GM12864 (cell line): ENCODE measurements around the gene SFXN4.
"Not testable (repeated sequence)": the region's sequence is repeated elsewhere in the genome, so short reads cannot be mapped to it uniquely, and the experiment has no call there.

Experiments used
- DNase-seq: peaks from one replicate; pipeline ENCODE4 v3.0.0-alpha.2; 2011; ENCODE audit warnings: low read depth
- H3K4me3 ChIP-seq: 2 replicates; pipeline ENCODE4 v1.5.1; 2011; ENCODE audit warnings: mild to moderate bottlenecking, low read depth, low read length, control low read depth
- TF ChIP-seq, protein P1 (sequence below): IDR thresholded peaks from 2 replicates; pipeline ENCODE4 v1.5.1; 2011; ENCODE audit warnings: low read depth, mild to moderate bottlenecking, moderate library complexity, low read length, control low read depth, inconsistent platforms; ENCODE audit errors: missing control alignments

SFXN4 gene

DNA sequence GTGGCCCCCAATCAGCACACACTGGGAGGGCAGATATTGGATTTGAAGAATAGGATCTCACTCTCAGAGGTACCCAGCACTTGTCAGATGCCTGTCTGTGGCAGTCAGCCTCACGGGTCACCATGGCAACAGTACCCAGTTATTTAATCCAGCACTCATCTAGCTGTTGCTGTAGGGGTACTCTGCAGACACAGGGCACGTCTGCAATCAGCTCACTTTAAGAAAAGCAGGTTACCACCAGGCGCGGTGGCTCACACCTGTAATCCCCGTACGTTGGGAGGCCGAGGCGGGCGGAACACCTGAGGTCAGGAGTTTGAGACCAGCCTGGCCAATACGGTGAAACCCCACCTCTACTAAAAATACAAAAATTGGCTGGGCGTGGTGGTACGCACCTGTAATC, 11.9 kb downstream of the SFXN4 start:
- TF ChIP-seq, protein P1, sequence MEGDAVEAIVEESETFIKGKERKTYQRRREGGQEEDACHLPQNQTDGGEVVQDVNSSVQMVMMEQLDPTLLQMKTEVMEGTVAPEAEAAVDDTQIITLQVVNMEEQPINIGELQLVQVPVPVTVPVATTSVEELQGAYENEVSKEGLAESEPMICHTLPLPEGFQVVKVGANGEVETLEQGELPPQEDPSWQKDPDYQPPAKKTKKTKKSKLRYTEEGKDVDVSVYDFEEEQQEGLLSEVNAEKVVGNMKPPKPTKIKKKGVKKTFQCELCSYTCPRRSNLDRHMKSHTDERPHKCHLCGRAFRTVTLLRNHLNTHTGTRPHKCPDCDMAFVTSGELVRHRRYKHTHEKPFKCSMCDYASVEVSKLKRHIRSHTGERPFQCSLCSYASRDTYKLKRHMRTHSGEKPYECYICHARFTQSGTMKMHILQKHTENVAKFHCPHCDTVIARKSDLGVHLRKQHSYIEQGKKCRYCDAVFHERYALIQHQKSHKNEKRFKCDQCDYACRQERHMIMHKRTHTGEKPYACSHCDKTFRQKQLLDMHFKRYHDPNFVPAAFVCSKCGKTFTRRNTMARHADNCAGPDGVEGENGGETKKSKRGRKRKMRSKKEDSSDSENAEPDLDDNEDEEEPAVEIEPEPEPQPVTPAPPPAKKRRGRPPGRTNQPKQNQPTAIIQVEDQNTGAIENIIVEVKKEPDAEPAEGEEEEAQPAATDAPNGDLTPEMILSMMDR: no peak
- DNase-seq: no peak
- no peak overlapping the region for H3K4me3 ChIP-seq

DNA sequence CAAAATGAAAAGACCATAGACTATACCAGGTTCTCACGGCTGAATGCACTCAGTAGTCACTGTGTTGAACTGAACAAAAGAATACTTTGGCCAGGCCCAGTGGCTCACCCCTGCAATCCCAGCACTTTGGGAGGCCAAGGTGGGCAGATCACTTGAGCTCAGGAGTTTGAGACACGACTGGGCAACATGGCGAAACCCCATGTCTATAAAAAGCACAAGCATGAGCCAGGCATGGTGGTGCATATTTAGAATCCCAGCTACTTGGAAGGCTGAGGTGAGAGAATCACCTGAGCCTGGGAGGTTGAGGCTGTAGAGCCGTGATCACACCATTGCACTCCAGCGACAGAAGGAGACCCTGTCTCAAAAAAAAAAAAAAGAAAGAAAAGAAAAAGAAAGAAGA, 12.5 kb downstream of the SFXN4 start:
- TF ChIP-seq, protein P1: no peak
- DNase-seq: no peak
- no peak overlapping the region for H3K4me3 ChIP-seq

DNA sequence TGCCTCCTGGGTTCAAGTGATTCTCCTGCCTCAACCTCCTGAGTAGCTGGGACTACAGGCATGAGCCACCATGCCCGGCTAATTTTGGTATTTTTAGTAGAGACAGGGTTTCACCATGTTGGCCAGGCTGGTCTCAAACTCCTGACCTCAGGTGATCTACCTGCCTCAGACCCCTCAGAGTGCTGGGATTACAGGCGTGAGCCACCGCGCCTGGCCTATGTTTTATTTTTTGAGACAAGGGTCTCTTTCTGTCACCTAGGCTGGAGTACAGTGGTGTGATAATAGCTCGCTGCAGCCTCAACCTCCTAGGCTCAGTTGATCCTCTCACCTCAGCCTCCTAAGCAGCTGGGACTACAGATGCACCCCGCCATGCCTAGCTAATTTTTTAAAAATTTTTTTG, 13.9 kb downstream of the SFXN4 start:
- DNase-seq, H3K4me3 ChIP-seq: not testable (repeated sequence)

DNA sequence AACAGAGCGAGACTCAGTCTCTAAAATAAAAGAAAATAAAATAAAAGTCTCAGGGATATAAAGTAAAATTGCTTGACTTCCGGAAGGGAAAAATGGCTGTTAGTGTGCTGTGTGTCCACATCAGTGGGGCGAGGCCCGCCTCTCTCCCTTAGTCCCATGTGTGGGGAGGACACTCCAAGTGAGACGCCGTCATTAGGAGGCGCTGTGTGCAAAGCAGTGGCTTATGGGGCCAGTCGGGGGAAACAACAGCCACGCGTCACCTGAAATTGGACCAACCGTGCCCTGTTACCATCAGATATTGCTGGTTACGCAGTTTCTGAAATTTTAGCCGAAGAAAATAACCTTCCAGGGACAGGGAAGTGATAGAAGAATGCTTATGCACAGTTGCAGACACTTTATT, 15.8 kb downstream of the SFXN4 start:
- DNase-seq: no peak
- no peak overlapping the region for H3K4me3 ChIP-seq
- TF ChIP-seq, protein P1: no peak

DNA sequence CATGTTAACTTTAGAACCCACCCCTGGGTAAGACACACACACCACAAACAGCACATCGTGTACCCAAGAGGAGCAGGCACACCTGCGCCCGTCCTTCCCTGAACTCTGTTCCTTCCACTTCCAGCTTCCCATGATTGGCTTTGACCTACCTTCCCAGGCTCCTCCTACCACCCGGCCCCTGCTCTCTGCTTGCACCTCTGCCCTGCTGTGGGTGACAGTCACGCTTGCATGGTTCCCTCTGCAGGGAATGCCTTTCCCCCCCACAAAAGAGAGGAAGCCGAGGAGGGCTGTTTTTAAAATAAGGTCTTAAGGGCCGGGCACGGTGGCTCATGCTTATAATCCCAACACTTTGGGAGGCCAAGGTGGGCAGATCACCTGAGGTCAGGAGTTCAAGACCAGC, 16.4 kb downstream of the SFXN4 start:
- H3K4me3 ChIP-seq: no peak overlapping the region
- TF ChIP-seq, protein P1: no peak
- no peak for DNase-seq

DNA sequence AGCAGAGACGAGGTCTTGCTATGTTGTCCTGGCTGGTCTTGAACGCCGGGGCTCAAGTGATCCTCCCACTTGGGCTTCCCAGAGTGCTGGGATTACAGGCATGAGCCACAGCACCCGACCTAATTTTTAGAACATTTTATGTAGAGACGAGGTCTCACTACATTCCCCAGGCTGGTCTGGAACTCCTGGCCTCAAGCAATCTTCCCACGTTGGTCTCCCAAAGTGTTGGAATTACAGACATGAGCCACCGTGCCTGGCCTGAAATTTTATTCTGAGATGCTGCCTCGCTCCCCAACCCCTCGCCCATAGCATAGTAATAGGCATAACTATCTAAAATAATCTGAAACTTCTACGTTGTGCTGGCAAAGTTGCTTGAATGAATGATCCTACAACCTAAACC, 21.9 kb downstream of the SFXN4 start:
- TF ChIP-seq, protein P1: no peak
- no peak for DNase-seq

DNA sequence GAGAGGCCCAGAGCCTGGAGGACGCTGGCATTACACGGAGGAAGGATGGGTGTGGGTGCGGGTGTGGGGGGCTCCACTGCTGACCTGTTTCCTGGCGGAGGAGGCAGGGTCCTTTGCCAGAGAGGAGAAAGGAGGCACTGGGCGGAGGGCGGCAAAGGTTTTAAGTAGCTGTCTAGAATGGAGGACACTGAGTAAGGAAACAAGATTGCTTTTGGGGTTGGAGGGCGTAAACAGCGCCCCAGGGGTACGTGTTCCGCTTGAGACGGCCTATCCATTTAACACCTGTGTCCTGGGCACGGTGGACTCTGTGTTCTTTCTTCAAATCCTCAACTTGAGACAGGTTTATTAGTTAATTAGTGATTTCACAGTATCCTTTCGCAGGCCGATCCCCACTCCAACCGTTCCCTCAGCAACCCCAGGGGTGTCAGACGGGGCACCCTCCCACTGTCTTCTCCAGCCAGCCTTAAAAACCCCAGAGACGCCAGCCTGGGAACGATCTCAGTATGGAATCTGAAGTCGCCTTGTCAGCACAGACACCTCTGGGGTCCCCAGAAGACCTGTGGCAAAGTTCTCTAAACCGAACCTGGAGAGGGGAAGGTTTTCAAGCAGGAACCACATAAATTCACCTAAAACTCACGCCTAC, 24.8 kb downstream of the SFXN4 start:
- TF ChIP-seq, protein P1: no peak
- H3K4me3 ChIP-seq: no peak overlapping the region
- no peak for DNase-seq

More for the DNA sequence above, 21.9 kb downstream of the SFXN4 start:
- no peak overlapping the region for H3K4me3 ChIP-seq
